GM19452 (cell line): Measurements from ENCODE around the gene N4BP2L2.
A peak's percentile ranks its signal among the peaks of the same experiment; 100 is the strongest.
"Not testable (repeated sequence)": the region's sequence is repeated elsewhere in the genome, so short reads cannot be mapped to it uniquely, and the experiment has no call there.

Experiments used
- ATAC-seq: cut with Tn5 transposase; IDR thresholded peaks from one replicate; pipeline ENCODE4 v1.9.1; 2021; ENCODE audit not compliant: unreplicated experiment

N4BP2L2 gene

DNA sequence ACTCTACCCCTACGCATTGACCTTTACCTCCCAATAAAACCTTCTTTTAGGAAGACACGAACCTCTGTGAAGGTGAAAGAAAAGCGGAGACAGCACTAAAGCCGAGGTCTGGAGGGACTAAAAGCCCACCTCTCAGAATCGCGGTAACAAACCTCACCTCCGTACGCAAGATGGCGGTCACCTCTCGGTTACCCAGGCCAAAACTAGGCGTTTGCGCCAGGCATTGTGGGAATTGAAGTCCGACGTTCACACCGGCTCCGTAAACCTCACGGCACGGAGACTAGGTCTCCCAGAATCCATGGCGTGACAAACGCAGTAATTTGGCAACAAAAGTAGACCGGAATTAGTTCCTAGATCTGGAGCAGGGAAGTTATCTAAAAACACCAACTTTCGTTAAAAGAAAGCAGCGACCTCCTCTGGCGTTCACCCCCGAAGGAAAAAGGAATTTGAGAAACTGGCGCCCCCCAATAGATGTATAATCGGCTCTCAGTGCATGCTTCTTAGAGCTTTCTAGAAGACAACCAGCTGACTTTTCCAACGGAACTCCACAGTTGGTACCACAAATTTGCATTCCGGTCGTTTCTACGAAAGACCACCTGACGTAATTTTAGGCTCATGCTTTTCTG is at the start of gene N4BP2L2:
Gene N4BP2L2, minus strand, starts transcription at position 175 of the 626 bp plus-strand sequence. CDS start 1,768 bp downstream, outside the sequence.
- peak; percentile 97 for ATAC-seq

DNA sequence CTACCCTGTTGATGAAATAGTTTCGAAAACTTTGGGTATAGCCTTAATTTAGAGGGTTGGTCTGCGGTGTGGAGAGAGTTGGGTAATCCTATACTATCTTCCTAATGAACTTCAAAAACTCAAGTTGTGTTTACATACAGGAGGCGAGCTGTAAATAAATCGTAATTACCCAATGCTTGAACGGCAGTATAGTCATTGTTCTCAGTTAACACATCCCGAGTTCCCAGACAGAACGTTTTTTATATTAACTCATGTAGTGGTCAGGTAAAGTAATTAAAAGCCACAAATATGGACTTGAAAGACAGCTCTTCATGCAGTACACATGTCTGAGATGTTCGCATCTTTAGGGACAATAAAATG is 49.2 kb upstream of the N4BP2L2 start:
- ATAC-seq: no peak

DNA sequence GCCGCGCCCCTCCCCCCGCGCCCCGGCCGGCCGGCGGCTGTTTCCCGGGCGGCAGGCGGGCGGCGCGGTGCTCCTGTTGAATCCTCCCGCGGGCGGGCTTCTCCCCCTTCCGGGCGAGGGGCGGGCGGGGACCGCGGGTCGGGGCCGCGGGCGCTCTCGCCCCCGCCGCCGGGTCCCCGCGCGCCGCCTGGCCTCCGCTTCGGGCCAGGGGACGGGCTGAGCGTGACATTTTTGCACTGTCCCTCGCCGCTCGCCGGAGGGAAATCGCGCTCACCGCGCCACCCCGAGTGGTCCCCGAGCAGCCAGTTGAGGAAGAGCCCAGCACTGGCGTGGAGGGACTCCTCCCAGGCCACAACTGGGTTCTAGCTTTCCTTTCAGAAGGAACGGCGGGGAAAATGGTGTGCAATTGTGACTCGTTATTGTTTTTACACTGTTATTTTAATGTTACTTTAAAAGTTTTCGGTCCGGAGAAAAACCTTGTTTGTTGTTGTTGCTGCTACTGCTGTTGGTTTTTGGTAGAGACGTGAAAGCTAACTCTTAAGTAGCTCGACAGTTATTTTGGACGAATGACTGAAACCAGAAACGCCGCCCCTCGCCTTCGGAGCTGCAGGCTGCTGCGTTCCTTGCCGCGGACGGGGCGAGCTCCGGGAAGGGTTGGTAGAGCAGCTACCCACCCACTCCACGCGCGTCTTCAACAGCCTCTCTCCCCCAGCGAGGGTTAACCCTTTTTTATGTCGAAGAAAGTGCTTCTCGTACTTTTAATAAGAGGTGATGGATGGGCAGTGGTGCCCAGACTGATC is 48.6 kb upstream of the N4BP2L2 start:
- peak; percentile 41 for ATAC-seq

DNA sequence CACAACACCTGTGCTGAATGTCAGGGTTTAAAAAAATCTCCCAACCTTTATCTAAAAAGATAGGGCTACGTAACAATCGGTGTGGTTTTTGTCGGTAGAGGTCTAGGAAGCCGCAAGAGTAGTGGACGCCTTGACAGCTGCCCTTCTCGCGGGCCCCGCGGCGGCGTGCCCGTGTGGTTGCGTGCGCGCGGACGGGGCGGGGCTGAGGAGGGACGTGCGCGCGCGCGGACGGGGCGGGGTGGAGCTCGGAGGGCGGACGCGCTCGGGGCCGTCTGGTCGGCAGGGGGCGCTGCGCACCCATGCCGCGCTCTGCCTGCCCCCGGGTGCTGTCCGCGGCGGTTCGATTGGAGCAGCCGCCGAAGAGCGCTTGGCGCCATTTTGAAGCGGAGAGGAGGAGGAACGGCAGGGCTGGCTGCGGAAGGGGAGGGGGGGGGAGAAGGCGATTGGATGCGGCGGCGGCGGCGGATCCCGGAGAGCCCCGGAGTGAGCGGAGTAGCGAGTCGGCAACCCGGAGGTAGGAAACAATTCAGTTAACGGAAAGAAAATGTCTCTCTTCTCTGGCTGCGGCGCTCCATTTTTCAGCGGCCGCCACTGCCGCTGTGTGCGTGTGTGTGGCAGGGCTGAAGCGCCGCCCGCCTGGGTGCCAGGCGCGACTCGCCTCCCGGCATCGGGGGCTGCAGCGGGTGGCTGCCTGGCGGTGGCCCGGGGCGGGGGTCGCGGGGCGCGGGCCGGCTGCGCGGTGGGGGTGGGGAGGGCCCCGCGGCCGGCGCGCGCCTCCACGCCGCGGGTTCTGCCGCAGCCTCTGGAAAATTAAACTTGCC is 47.7 kb upstream of the N4BP2L2 start, which contains the start of gene PDS5B:
Gene PDS5B, plus strand, starts transcription at position 373 of the 821 bp plus-strand sequence. CDS start 62,321 bp downstream, outside the sequence.
- peak; percentile 82 for ATAC-seq

DNA sequence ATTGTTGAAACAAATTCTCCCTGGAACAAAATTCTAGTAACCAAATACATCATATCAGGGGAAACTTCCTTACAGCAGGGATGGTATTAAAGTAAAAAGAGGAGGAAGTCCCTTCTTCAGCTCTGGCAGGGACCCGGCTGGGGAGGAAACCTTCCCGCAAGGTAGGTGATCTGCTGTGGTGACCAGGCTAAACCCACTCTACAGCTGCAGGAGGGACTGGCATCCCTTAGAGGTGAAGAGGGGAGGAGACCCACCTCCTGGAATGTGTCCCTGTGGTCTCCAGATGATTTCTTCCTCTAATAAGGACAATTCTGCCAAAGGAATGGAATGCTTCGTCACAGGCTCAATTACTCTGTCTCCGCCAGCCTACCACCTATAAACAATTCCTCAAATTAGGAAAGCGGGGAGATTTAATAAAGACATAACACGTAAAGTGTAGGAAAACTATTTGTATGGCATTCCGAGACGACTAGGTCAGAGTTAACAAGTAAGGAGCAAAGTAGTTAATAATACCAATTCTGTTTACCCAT is 47.0 kb upstream of the N4BP2L2 start:
- no peak for ATAC-seq

DNA sequence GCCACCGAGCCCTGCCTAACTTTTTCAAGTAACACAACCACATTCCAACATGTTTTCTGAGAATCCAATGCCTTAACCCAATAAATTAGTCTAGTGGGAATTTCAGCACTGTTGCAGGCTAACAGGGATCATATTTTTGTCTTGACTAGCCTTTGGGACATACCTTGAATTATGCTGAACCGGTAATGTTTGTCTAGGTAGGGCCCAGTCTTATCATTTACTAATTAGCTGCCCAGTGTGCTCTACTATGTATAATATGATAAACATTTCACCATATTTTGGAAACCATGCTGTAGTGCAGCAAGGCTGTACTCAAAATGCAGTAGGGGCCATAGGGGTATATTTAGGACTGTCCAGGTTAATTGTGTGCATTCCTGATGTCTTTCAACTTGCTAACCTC is 44.4 kb upstream of the N4BP2L2 start:
- ATAC-seq: no peak

DNA sequence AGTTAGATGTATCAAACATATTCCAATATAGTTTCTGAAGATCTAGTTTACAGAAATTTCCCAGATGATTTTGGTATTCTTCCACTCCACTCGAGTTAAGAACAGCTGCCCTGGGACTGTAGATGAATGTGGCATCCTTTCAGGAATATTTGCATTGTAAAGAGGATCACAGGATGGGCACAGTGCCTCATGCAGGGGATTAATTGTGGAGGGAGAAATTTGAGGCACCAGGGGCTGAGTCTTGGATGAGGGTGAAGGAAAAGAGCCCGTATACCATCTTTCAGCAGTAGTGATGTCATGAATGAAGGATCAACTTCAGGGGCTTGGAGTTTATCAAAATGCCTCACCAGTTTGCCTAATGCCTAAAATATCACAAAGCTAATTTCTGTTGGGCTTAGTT is 43.7 kb upstream of the N4BP2L2 start:
- no peak for ATAC-seq

DNA sequence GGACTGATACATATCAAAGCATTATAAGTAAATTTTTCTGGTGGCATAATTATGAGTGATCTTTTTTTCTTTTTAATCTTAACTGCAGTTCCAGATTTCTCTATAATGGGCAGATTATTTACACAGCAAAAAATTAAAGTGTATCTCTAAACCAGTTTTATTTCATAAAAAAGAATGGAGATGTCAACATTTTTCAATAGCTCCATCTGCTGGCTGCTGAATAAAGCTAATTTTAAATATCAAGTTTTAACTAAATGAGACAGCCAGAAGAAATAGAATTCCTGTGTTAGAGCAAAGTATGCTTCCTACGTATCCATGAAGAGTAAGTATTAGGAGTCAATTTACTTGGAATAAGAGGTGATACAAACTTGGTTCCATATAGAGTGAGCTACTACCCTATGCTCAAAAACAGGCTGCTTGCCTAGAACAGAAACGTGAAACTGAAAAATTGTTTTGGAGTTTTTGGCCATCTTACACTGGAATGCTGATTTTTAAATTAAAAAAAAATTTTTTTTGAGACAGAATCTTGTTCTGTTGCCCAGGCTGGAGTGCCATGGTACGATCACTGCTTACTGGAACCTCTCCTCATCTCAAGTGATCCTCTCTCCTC is 42.7 kb upstream of the N4BP2L2 start:
- ATAC-seq: no peak

DNA sequence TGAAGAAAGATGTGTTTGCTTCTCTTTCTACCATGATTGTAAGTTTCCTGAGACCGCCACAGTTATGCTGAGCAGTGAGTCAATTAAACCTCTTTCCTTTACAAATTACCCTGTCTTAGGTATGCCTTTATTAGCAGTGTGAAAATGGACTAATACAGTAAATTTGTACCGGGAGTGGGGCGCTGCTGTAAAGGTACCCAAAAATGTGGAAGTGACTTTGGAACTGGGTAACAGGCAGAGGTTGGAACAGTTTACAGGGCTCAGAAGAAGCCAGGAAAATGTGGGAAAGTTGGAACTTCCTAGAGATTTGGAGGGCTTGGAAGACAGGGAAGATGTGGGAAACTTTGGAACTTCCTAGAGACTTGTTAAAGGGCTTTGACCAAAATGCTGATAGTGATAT is 38.4 kb upstream of the N4BP2L2 start:
- ATAC-seq: no peak

DNA sequence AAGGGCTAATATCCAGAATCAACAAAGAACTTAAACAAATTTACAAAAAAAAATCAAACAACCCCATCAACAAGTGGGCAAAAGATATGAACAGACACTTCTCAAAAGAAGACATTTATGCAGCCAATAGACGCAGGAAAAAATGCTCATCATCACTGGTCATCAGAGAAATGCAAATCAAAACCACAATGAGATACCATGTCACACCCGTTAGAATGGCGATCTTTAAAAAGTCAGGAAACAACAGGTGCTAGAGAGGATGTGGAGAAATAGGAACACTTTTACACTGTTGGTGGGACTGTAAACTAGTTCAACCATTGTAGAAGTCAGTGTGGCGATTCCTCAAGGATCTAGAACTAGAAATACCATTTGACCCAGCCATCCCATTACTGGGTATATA is 37.1 kb upstream of the N4BP2L2 start:
- ATAC-seq: not testable (repeated sequence)

DNA sequence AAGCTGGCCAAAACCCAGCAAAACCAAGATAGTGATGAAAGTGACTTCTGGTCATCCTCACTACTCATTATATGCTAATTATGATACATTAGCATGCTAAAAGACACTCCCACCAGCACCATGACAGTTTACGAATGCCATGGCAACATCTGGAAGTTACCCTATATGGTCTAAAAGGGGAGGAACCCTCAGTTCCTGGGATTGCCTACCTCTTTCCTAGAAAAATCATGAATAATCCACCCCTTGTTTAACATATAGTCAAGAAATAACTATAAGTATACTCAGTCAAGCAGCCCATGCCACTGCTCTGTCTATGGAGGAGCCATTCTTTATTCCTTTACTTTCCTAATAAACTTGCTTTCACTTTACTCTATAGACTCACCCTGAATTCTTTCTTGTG is 22.2 kb upstream of the N4BP2L2 start:
- not testable (repeated sequence) for ATAC-seq

DNA sequence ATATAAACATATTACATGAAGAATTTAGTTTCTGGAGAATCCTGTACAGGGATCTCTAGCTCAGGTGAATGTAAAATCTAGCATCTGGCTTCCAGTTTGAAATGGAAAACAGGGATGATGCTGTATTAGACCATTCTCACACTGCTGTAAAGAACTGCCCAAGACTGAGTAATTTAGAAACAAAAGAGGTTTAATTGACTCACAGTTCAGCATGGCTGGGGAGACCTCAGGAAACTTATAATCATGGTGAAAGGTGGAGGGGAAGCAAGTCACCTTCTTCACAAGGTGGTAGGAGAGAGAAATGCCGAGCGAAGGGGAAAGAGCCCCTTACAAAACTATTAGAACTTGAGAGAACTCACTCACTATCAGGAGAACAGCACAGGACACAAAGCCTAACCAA is 17.0 kb upstream of the N4BP2L2 start:
- ATAC-seq: no peak

DNA sequence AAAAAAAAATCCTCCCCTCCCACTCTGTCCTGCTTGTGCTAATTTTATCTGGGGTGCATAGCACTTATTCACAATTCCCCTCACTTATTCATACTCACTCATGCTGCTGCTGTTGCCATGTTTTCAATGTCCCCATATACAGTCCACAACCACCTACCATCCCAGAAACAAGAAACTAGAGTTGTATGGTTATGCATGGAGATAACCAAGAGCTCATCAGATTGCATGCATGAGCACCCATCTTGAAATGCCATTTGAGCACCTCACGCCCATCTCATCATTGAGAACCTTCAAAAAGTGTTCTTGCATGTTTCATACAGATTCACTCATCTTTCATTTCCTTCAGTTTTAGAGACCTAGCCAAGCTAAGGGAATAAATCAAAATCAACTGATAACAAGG is 15.1 kb upstream of the N4BP2L2 start:
- no peak for ATAC-seq

DNA sequence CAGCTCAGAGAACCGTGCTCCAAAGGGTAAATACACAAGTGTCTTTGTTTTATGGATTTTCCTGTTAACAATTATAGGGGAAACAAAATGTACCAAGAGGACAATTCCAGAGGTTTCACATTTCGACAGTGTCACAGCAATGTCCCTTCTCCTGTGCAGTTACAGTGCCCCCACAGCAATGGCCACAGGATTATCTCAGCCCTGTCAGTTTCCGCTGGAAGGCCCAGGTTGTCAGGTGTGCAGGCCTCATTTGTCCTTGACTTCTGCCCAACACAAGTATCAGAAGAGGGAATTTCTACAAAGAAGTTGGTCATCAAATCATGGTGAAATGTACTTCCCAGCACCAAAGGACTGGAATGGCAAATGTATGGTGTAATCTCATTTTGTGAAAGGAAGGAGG is 11.2 kb upstream of the N4BP2L2 start:
- ATAC-seq: no peak

DNA sequence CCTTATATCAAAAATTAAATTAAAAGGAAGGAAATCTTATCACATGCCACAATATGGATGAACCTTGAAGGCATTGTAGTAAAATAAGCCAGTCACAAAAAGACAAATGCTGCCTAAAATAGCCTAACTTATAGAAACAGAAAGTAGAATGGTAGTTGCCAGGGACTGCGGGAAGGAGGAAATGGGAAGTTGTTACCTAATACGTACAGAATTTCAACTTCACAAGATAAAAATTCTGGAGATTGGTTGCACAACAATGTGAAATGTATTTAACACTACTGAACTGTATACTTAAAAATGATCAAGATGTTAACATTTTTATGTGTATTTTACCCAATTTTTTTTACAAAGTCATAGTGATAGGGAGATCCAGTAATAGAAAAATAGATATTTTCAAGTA is 10.2 kb upstream of the N4BP2L2 start:
- ATAC-seq: no peak

DNA sequence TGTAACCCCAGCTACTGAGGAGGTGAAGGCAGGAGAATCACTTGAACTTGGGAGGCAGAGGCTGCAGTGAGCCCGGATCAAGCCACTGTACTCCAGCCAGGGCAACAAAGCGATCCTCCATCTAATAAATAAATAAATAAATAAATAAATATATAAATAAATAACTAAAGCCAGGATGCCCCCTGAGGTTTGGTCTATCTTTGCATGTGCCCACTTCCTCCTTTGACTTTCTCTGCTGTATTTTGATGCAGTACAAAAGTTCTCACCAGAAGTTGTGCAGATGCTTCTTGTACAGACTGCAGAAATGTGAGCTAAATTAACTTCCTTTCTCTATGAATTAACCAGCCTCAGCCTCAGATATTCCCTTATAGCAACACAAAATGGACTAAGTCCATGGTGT is 6.5 kb upstream of the N4BP2L2 start:
- ATAC-seq: no peak

DNA sequence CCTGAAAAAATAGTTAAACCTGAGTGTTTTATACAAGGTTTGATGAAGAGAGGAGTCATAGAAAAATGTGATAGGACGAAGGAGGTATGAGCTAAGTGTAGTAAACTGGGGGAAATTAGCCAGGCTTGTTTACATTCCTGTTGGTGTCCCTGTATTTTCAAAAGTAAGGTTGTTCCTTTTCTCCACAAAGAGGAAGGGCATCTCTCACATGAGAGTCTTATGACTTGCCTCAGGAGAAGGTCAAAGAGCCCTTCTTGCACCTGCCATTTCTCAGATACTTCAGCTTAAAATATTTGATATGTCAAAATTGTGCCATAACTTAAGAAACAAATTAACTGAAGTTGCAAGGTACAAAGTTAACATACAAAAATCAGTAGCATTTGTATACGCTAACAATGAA is 3.6 kb upstream of the N4BP2L2 start:
- no peak for ATAC-seq

DNA sequence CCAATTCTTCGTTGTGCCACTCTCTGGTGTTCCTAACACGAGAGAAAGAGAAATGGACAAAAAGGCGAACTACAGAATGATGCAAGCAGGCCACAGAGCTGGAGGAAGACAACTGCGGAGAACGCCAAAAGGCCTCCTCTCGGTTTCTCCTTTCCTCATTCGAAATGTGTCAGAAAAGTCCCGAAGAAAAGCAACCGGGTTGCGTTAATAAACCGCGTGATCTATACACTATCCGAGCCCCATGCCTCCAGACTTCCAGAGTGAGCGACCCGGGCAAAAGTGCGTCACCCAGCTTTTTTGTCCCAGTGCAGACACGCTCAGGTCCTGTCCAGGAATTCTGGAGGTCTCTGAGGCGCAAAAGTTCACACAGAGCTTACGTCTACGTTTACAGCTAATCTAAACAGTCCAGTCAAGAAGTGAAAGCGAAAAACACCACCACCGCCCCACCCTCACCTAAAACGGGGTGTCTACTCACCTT is 413 bp downstream of the N4BP2L2 start:
- ATAC-seq: peak; percentile 86

DNA sequence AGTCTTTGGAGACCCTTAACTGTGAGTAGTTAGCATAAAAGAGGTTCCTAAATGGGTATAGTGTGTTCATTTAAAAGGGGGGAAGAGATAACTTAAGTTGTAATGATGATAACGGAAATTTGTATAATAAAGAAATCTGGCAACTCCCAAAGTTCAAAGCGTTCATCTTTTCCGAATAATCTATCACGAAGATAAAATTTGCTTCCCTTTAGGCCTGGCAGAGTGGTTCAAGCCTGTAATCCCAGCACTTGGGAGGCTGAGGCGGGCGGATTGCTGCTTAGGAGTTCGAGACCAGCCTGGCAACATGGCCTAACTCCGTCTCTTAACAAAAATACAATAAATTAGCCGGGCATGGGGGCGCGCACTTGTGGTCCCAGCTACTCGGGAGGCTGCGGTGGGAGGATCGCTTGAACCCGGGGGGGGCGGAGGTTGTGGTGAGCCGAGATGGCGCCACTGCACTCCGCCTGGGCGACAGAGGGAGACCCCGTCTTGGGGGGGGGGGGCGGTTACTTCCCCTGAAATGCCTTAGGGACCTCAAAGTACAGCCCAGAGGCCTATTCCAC is 934 bp downstream of the N4BP2L2 start:
- no peak for ATAC-seq

DNA sequence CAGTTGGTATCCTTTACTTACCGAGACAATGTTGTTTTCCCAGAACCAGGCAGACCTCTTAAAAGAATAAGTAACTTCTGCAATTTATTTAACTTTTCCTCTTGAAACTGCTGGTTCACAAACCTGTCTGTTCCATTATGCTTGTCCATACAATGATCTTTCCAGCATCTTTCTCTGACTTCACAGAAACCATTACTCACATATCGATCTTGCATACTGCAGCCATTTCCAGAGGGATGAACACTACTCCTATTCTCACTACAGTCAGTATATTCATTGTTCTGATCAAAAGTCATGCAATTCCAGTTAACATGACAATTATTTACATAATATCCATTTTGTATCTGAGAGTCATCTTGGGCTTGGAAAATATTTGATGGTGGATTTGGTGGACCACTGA is 2.8 kb downstream of the N4BP2L2 start:
- ATAC-seq: no peak

DNA sequence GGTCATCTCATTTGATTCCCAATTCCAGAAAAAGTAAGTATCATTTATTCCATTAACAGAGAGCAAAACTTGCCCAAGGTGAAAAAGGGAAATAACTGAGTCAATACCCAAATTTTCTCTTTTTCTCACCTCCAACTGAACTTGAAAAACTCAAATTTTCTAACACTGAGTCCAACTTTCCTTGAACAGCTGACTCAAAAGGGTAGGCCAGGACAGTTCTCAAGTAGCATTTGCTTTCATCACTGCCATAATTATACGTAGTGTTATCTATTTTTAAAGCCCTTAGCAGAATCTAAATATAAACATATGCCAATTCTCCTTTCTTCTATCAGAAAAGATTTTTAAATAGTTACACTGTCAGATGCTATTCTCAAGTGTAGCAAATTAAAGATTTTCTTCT is 3.5 kb downstream of the N4BP2L2 start:
- no peak for ATAC-seq
